DOHH2 (cell line): Measurements from ENCODE around the gene LEMD1.

ENCODE experiments used
- H3F3A ChIP-seq: fragments of 200-600 bp; sonication (generic), shearing (Covaris generic); 2 replicates; pipeline ENCODE4 v1.6.0; 2016; ENCODE audit warnings: antibody characterized with exemption, mild to moderate bottlenecking; ENCODE audit not compliant: control insufficient read depth, insufficient read depth
- H3K27ac ChIP-seq: fragments of 200-600 bp; sonication (generic); 2 replicates; pipeline ENCODE4 v1.5.1; 2014; ENCODE audit warnings: low read depth, mild to moderate bottlenecking, low read length, moderate library complexity
- H3K27me3 ChIP-seq: fragments of 200-600 bp; sonication (generic); 2 replicates; pipeline ENCODE4 v1.6.1; 2014; ENCODE audit warnings: mild to moderate bottlenecking, low read length, mixed read lengths; ENCODE audit not compliant: control insufficient read depth
- H3K36me3 ChIP-seq: fragments of 200-600 bp; sonication (generic); 2 replicates; pipeline ENCODE4 v1.6.1; 2014; ENCODE audit warnings: mild to moderate bottlenecking, low read length, moderate library complexity, mixed read lengths; ENCODE audit not compliant: control insufficient read depth
- H3K4me1 ChIP-seq: fragments of 200-600 bp; sonication (generic); 2 replicates; pipeline ENCODE4 v1.6.1; 2014; ENCODE audit warnings: mild to moderate bottlenecking, low read length, mixed read lengths; ENCODE audit not compliant: control insufficient read depth
- H3K4me2 ChIP-seq: fragments of 200-600 bp; sonication (generic); 2 replicates; pipeline ENCODE4 v1.6.0; 2014; ENCODE audit warnings: mild to moderate bottlenecking, low read length, moderate library complexity
- H3K4me3 ChIP-seq: fragments of 200-600 bp; sonication (generic); 2 replicates; pipeline ENCODE4 v1.5.1; 2014; ENCODE audit warnings: mild to moderate bottlenecking, low read length, mixed read lengths
- H3K79me2 ChIP-seq: fragments of 200-600 bp; sonication (generic); 2 replicates; pipeline ENCODE4 v1.6.1; 2014; ENCODE audit warnings: mild to moderate bottlenecking, low read length, mixed read lengths; ENCODE audit not compliant: control insufficient read depth
- H3K9me2 ChIP-seq: fragments of 200-600 bp; sonication (generic); replicated peaks from 2 replicates; pipeline ENCODE4 v1.6.1; 2014; ENCODE audit warnings: mild to moderate bottlenecking, low read length, mixed read lengths; ENCODE audit not compliant: control insufficient read depth
- H3K9me3 ChIP-seq: fragments of 200-600 bp; sonication (generic); 2 replicates; pipeline ENCODE4 v1.6.1; 2014; ENCODE audit warnings: antibody characterized with exemption, low read length, mixed read lengths; ENCODE audit not compliant: control insufficient read depth, insufficient read depth
- H4K20me1 ChIP-seq: fragments of 200-600 bp; sonication (generic); 2 replicates; pipeline ENCODE4 v1.6.0; 2014; ENCODE audit warnings: low read depth, mild to moderate bottlenecking, antibody characterized with exemption, low read length, moderate library complexity; ENCODE audit not compliant: control insufficient read depth, insufficient read depth
- EZH2phosphoT487 ChIP-seq: fragments of 200-600 bp; sonication (generic); IDR thresholded peaks from 2 replicates; pipeline ENCODE4 v1.6.1; 2017; ENCODE audit warnings: borderline replicate concordance, mild to moderate bottlenecking, antibody characterized with exemption, low read length, moderate library complexity, mixed read lengths
- TF ChIP-seq, protein P1 (sequence below): fragments of 200-600 bp; sonication (generic); IDR thresholded peaks from one replicate; pipeline ENCODE4 v1.5.1; 2014; ENCODE audit warnings: antibody characterized with exemption, mild to moderate bottlenecking, low read depth, low read length; ENCODE audit not compliant: poor library complexity, severe bottlenecking

Gene LEMD1

DNA sequence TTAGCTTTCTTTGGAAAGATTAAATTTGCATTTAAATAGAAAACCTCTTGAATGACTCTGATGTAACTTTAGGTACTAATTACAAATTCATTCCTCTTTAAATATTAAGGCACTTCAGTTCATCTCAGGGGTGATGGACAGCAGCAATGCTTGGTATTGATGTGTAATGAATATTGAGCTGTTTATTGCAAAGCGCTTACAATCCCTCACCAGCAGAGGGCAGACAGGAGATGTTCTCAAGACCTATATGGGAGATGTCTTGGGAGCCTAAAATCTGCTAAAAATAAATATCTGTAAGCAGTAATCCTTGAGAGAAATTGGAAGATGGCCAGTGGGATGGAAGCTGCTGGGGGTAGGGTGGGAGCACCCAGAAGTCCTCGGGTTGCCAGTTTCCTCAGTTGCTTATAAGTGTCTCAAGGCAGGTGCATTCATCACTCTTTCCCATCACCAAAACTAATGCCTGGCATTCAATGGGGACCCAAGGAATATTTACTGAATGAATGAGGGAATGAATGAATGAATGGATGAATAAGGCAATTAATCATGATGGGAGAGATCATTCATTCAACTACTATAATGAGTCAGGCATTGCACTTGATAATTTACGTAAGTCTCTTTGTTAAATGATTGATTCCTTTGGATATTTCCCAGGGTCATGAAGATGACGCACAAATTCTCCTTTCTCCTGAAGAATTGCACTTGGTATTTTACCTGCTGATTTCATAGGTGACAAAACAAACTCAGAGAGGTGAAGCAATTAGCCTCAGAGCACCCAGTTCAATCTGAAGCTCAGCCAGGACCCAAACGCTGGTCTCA is 67.4 kb downstream of the LEMD1 start:
- Histone ChIP-seq H3K79me2 (no peaks in the 10 kb centered on the region), H3K36me3 (no peaks in the 10 kb centered on the region), H3K4me3 (no peak overlapping the region), H3K9me2 (no peaks in the 10 kb centered on the region), H3F3A (no peaks in the 10 kb centered on the region), H3K27ac (no peak overlapping the region), H3K9me3 (no peaks in the 10 kb centered on the region), H3K4me2 (no peak overlapping the region), H3K4me1 (peaks cover 1% of the 10 kb centered on the region; the same call in 1 of the 2 replicates), H4K20me1 (no peaks in the 10 kb centered on the region), H3K27me3 (peaks cover 13% of the 10 kb centered on the region)
- TF ChIP-seq, protein P1, sequence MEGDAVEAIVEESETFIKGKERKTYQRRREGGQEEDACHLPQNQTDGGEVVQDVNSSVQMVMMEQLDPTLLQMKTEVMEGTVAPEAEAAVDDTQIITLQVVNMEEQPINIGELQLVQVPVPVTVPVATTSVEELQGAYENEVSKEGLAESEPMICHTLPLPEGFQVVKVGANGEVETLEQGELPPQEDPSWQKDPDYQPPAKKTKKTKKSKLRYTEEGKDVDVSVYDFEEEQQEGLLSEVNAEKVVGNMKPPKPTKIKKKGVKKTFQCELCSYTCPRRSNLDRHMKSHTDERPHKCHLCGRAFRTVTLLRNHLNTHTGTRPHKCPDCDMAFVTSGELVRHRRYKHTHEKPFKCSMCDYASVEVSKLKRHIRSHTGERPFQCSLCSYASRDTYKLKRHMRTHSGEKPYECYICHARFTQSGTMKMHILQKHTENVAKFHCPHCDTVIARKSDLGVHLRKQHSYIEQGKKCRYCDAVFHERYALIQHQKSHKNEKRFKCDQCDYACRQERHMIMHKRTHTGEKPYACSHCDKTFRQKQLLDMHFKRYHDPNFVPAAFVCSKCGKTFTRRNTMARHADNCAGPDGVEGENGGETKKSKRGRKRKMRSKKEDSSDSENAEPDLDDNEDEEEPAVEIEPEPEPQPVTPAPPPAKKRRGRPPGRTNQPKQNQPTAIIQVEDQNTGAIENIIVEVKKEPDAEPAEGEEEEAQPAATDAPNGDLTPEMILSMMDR, result peak; percentile 95
- TF ChIP-seq EZH2phosphoT487, result no peak

DNA sequence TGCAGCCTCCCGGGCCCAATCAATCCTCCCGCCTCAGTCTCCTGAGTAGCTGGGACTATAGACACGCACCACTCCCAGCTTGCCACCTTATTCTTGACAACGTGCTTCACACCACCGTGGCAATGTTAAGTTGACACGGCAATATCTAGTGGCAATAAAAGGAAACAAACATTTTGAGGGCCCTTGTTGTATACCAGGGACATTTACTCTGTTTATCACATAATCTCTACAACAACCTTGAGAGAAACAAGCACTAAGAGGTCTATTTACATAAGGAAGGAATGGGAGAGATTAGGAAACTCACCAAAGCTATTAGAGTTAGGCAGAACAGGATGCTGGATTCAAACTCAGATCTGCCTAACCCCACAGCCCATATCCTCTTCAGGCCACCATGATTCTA is 68.2 kb downstream of the LEMD1 start:
- TF ChIP-seq, protein P1, result no peak
- no peak for TF ChIP-seq EZH2phosphoT487
- H4K20me1 ChIP-seq, result no peaks in the 10 kb centered on the region
- H3K4me1 ChIP-seq, result peaks cover 8% of the 10 kb centered on the region
- H3K79me2 ChIP-seq, result no peaks in the 10 kb centered on the region
- H3F3A ChIP-seq, result no peaks in the 10 kb centered on the region
- H3K9me3 ChIP-seq, result no peaks in the 10 kb centered on the region
- no peaks in the 10 kb centered on the region for H3K9me2 ChIP-seq
- peaks cover 12% of the 10 kb centered on the region for H3K27me3 ChIP-seq
- H3K36me3 ChIP-seq, result no peaks in the 10 kb centered on the region
- no peak overlapping the region for H3K27ac ChIP-seq
- no peak overlapping the region for H3K4me3 ChIP-seq
- no peak overlapping the region for H3K4me2 ChIP-seq

DNA sequence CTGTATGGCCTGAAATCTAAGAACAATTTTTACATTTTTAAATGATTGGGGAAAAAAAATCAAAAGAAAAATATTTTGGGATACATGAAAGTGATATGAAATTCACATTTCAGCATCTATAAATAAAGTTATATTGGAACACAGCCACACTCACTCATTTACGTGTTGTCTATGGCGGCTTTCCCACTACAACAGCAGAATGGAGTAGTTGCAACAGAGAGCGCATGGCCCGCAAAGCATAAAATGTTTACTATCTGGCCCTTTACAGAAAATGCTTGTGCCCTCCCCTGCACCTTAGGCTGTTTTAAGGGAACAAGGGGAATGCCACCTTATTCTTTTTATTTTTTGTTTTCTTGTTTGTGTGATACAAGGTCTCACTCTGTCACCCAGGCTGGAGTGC is 68.7 kb downstream of the LEMD1 start:
- no peak overlapping the region for H3K4me3 ChIP-seq
- H3K36me3 ChIP-seq, result no peaks in the 10 kb centered on the region
- H4K20me1 ChIP-seq, result no peaks in the 10 kb centered on the region
- no peak overlapping the region for H3K4me2 ChIP-seq
- H3K9me3 ChIP-seq, result no peaks in the 10 kb centered on the region
- no peaks in the 10 kb centered on the region for H3K79me2 ChIP-seq
- H3K27me3 ChIP-seq, result peaks cover 8% of the 10 kb centered on the region
- no peak overlapping the region for H3K27ac ChIP-seq
- TF ChIP-seq, protein P1, result no peak
- no peak for TF ChIP-seq EZH2phosphoT487
- H3F3A ChIP-seq, result no peaks in the 10 kb centered on the region
- H3K4me1 ChIP-seq, result peaks cover 13% of the 10 kb centered on the region
- H3K9me2 ChIP-seq, result no peaks in the 10 kb centered on the region
